ENCODE measurements around the gene SHC4. TPM values are rescaled to one million over a fixed set of nuclear protein-coding genes. Genes with fewer than 3 reads are reported as not detected.

The SHC4 gene
- total and polyA plus RNA-seq, 9 of the 15 experiments (the other 6 are each of a cell fraction or from before 2014, with no cell fraction given) = 0.43 to 1.2 (median 0.67) TPM

- POLR2A ChIA-PET = interaction anchor here (3.7 kb wide), 1 partner anchor 10 kb away, joined by 9 read pairs; no protein-coding TSS in a partner anchor
- no peaks in the 10 kb centered on the region for H3K9me1 ChIP-seq (ENCODE audit: control insufficient read depth, insufficient read depth, low read length)
- TF ChIP-seq ARHGAP35 (IDR thresholded peaks at IDR 0.05; ENCODE audit: partially characterized antibody) (no peak), HLTF (IDR thresholded peaks at IDR 0.05) (no peak), NCOR1 (IDR thresholded peaks at IDR 0.05) (no peak)
Measured at GRCh38 chr15:48868536-48868935, 95.2 kb downstream of the SHC4 start.

GRCh38 chr15:48868023-48868422 is 95.7 kb downstream of the SHC4 start:
- no peak overlapping the region for H3K9ac ChIP-seq (ENCODE audit: insufficient read depth in 1 of 2, low read depth in 2 of 2, low read length in 2 of 2)
- CTCF ChIA-PET (ENCODE audit: low intra/inter-chr PET ratio) = no interaction called here
- H3K4me2 ChIP-seq (ENCODE audit: insufficient read depth, low read length) = no peak overlapping the region
- H3K27ac ChIP-seq (ENCODE audit: extremely low read depth, low read depth, low read length) = no peak overlapping the region
- intact Hi-C loops (cut with micrococcal nuclease) = no loop called here
- in situ Hi-C loops (cut with MboI) = loop anchor here (5.0 to 10.0 kb wide), 2 partner anchors 94 to 357 kb away; partner anchors contain the start of gene SHC4
- no peaks in the 10 kb centered on the region for H3K79me2 ChIP-seq (ENCODE audit: control insufficient read depth, insufficient read depth, low read length)
- no peaks in the 10 kb centered on the region for H3K27me3 ChIP-seq (ENCODE audit: control insufficient read depth in 2 of 2, insufficient read depth in 2 of 2, low read length in 2 of 2)
- no peaks in the 10 kb centered on the region for H3K9me3 ChIP-seq (replicated peaks; ENCODE audit: control insufficient read depth, insufficient read depth, low read depth, low read length)
- H3K4me3 ChIP-seq = no peak overlapping the region
- TF ChIP-seq CEBPG (CRISPR knock-in tag; IDR thresholded peaks at IDR 0.05) (no peak), CEBPG (tag; conservative IDR thresholded peaks at IDR 0.05 in 1 of 2, IDR thresholded peaks at IDR 0.05 in 1 of 2) (peak; percentile 68 to 70), CEBPB (tag; IDR thresholded peaks at IDR 0.05) (peak; percentile 78), ZNF518B (CRISPR knock-in tag; IDR thresholded peaks at IDR 0.05) (no peak), ZNF778 (CRISPR knock-in tag; IDR thresholded peaks at IDR 0.05) (no peak), EHMT2 (IDR thresholded peaks at IDR 0.05) (no peak)
- no peaks in the 10 kb centered on the region for H3K9me1 ChIP-seq (ENCODE audit: control insufficient read depth, insufficient read depth, low read length)
- POLR2A ChIA-PET = no interaction called here
- DNase-seq (ENCODE audit: extremely low read depth in 1 of 4, low spot score in 3 of 4) (no peak), ATAC-seq (no peak), FAIRE-seq (peak; percentile 29)
- no peaks in the 10 kb centered on the region for H3K4me1 ChIP-seq (replicated peaks in 1 of 2; ENCODE audit: control insufficient read depth in 2 of 2, insufficient read depth in 2 of 2, low read length in 2 of 2)
- no TSS peak for BruUV-seq (replicated peaks)
- no peak overlapping the region for H2AFZ ChIP-seq (ENCODE audit: low read depth, low read length)
- no peaks in the 10 kb centered on the region for H4K20me1 ChIP-seq (replicated peaks; ENCODE audit: control insufficient read depth, insufficient read depth, low read length)
- H3K36me3 ChIP-seq (ENCODE audit: control insufficient read depth, insufficient read depth, low read length) = no peaks in the 10 kb centered on the region

More at GRCh38 chr15:48868536-48868935, 95.2 kb downstream of the SHC4 start:
- BruUV-seq (replicated peaks) = no TSS peak
- no peaks in the 10 kb centered on the region for H3K27me3 ChIP-seq (ENCODE audit: control insufficient read depth in 2 of 2, insufficient read depth in 2 of 2, low read length in 2 of 2)
- ATAC-seq (no peak), DNase-seq (ENCODE audit: extremely low read depth in 1 of 4, low spot score in 3 of 4) (no peak), FAIRE-seq (no peak)
- no peaks in the 10 kb centered on the region for H3K36me3 ChIP-seq (ENCODE audit: control insufficient read depth, insufficient read depth, low read length)
- no peak overlapping the region for H2AFZ ChIP-seq (ENCODE audit: low read depth, low read length)
- CTCF ChIA-PET (ENCODE audit: low intra/inter-chr PET ratio) = no interaction called here
- no peak overlapping the region for H3K4me3 ChIP-seq
- WGBS (ENCODE audit: insufficient coverage, low coverage, missing lambda C conversion rate) = 52% methylated on average over 2 of the region's 2 CpGs
- H3K4me2 ChIP-seq (ENCODE audit: insufficient read depth, low read length) = no peak overlapping the region
- no peak overlapping the region for H3K27ac ChIP-seq (ENCODE audit: extremely low read depth, low read depth, low read length)
- no peaks in the 10 kb centered on the region for H3K79me2 ChIP-seq (ENCODE audit: control insufficient read depth, insufficient read depth, low read length)
- H4K20me1 ChIP-seq (replicated peaks; ENCODE audit: control insufficient read depth, insufficient read depth, low read length) = no peaks in the 10 kb centered on the region
- no peak overlapping the region for H3K9ac ChIP-seq (ENCODE audit: insufficient read depth in 1 of 2, low read depth in 2 of 2, low read length in 2 of 2)
- intact Hi-C loops (cut with micrococcal nuclease) = no loop called here
- H3K9me3 ChIP-seq (replicated peaks; ENCODE audit: control insufficient read depth, insufficient read depth, low read depth, low read length) = no peaks in the 10 kb centered on the region
- no peaks in the 10 kb centered on the region for H3K4me1 ChIP-seq (replicated peaks in 1 of 2; ENCODE audit: control insufficient read depth in 2 of 2, insufficient read depth in 2 of 2, low read length in 2 of 2)
- in situ Hi-C loops (cut with MboI) = loop anchor here (5.0 to 10.0 kb wide), 2 partner anchors 94 to 356 kb away; partner anchors contain the start of gene SHC4

All from K562 (cell line).